Measurements from ENCODE around the gene SRSF4. TPM values are rescaled to one million over a fixed set of nuclear protein-coding genes. Genes with fewer than 3 reads are reported as not detected.

SRSF4 gene
- total and polyA plus RNA-seq, 9 of the 15 experiments (the other 6 are each of a cell fraction or from before 2014, with no cell fraction given): 15.9 to 132 (median 82.0) TPM

- TF ChIP-seq REST (IDR thresholded peaks at IDR 0.05; ENCODE audit: borderline replicate concordance) (peak; percentile 65), REST (CRISPR knock-in tag; IDR thresholded peaks at IDR 0.05; ENCODE audit: low read depth) (no peak; the same call in 1 of the 2 replicates), FOXP4 (CRISPR knock-in tag; IDR thresholded peaks at IDR 0.05; ENCODE audit: borderline replicate concordance) (0 out of 2 replicates have a peak, but pooled peaks have one; percentile 67), ZNF24 (IDR thresholded peaks at IDR 0.05) (peak; percentile 88), FOS (IDR thresholded peaks at IDR 0.05; ENCODE audit: extremely low read depth, insufficient read length) (no peak), MEIS2 (IDR thresholded peaks at IDR 0.05; ENCODE audit: partially characterized antibody) (peak; percentile 99), NRF1 (conservative IDR thresholded peaks at IDR 0.05 in 1 of 2, IDR thresholded peaks at IDR 0.05 in 1 of 2) (peak; percentile 45 to 52), ILK (tag; IDR thresholded peaks at IDR 0.05; ENCODE audit: borderline replicate concordance, low read depth) (no peak), CTCF (IDR thresholded peaks at IDR 0.05 in 2 of 3, conservative IDR thresholded peaks at IDR 0.05 in 1 of 3; ENCODE audit: insufficient read depth in 2 of 3, low read depth in 1 of 3, low read length in 3 of 3) (0 out of 6 replicates have a peak, but pooled peaks of 1 of the 3 experiments have one; percentile 4), SP1 (CRISPR knock-in tag; IDR thresholded peaks at IDR 0.05) (peak; percentile 83), PREB (CRISPR knock-in tag; IDR thresholded peaks at IDR 0.05) (no peak)
Measured at GRCh38 chr1:29156543-29157268, 25.0 kb downstream of the SRSF4 start (continued).

All from K562 (cell line).